Kidney epithelial cell (primary cell): ENCODE results near the gene ASCC3. TPM values are rescaled to one million over a fixed set of nuclear protein-coding genes. Genes with fewer than 3 reads are reported as not detected.
"Not testable (repeated sequence)": the region's sequence is repeated elsewhere in the genome, so short reads cannot be mapped to it uniquely, and the experiment has no call there.

Experiments used
- DNase-seq: peaks from one replicate; pipeline ENCODE4 v3.0.0-alpha.2; 2010; ENCODE audit warnings: low read depth
- H3K27me3 ChIP-seq: 2 replicates; pipeline ENCODE4 v1.6.0; 2011; ENCODE audit warnings: low read length; ENCODE audit not compliant: control insufficient read depth, insufficient read depth
- H3K36me3 ChIP-seq: 2 replicates; pipeline ENCODE4 v1.5.1; 2011; ENCODE audit warnings: low read length; ENCODE audit not compliant: control insufficient read depth, insufficient read depth
- H3K4me3 ChIP-seq: 2 replicates; pipeline ENCODE4 v1.5.1; 2011; ENCODE audit warnings: low read depth, mild to moderate bottlenecking, control low read depth, low read length
- total RNA-seq: library from RNA; depleted of rRNA; stranded (reverse); fragments of >200 nt; gene quantifications from 2 replicates; pipeline ENCODE4 v1.2.3, GENCODE V29; 2015
- TF ChIP-seq, protein P1 (sequence below): IDR thresholded peaks from 2 replicates; pipeline ENCODE4 v1.5.1; 2011; ENCODE audit warnings: mild to moderate bottlenecking, moderate library complexity, low read length, control low read depth, inconsistent platforms; ENCODE audit not compliant: insufficient read depth, poor library complexity, severe bottlenecking

ASCC3 gene
- total RNA-seq, 1 donor from 2014 or later, result 41.9 TPM

DNA sequence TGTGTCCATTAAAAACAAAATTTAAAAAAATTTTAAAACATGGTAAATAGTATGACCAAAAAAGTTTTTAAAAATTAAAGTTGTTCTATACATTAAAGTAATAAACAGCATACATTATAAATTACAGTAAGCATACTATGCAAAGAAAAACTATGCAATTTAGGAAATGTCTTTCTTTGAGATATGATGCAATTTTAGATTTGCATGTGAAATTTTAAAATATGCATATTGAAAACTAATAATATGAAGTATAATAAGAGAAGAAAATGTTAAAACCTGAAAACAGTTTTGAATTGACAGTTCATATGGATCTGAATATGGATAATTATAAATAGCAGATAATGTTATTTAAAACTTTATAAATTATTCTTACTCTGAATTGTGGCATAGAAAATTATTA is 43.1 kb downstream of the ASCC3 start:
- TF ChIP-seq, protein P1, sequence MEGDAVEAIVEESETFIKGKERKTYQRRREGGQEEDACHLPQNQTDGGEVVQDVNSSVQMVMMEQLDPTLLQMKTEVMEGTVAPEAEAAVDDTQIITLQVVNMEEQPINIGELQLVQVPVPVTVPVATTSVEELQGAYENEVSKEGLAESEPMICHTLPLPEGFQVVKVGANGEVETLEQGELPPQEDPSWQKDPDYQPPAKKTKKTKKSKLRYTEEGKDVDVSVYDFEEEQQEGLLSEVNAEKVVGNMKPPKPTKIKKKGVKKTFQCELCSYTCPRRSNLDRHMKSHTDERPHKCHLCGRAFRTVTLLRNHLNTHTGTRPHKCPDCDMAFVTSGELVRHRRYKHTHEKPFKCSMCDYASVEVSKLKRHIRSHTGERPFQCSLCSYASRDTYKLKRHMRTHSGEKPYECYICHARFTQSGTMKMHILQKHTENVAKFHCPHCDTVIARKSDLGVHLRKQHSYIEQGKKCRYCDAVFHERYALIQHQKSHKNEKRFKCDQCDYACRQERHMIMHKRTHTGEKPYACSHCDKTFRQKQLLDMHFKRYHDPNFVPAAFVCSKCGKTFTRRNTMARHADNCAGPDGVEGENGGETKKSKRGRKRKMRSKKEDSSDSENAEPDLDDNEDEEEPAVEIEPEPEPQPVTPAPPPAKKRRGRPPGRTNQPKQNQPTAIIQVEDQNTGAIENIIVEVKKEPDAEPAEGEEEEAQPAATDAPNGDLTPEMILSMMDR, result no peak
- no peak for DNase-seq
- Histone ChIP-seq H3K36me3 (no peaks in the 10 kb centered on the region), H3K27me3 (no peaks in the 10 kb centered on the region), H3K4me3 (no peak overlapping the region)

DNA sequence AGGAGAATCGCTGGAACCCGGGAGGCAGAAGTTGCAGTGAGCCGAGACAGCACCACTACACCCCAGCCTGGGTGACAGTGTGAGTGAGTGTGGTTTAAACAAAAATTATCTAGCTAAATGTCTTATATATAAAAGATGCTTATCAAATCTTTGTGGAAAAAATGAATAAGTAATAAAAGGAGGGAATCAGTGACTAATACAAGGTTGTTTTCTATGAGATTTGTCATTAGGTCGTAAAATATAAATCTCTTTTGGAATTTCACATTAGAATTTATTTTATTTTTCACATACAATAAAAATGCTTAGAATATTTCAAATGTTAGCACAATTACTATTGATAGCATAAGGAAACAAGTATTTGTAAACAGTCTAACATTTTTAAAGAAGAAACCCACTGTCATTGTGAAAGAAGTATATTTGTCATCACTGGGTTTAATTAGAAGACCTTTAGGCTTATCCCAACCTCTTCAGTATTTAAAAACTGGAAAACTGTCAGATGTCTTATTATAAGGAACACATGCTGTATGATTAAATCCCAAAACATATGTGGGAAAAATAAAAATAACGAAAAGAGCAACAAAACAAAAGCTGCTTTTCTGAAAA is 47.1 kb downstream of the ASCC3 start:
- H3K4me3 ChIP-seq, result no peak overlapping the region
- TF ChIP-seq, protein P1, result no peak
- DNase-seq, result no peak
- no peaks in the 10 kb centered on the region for H3K27me3 ChIP-seq
- no peaks in the 10 kb centered on the region for H3K36me3 ChIP-seq

DNA sequence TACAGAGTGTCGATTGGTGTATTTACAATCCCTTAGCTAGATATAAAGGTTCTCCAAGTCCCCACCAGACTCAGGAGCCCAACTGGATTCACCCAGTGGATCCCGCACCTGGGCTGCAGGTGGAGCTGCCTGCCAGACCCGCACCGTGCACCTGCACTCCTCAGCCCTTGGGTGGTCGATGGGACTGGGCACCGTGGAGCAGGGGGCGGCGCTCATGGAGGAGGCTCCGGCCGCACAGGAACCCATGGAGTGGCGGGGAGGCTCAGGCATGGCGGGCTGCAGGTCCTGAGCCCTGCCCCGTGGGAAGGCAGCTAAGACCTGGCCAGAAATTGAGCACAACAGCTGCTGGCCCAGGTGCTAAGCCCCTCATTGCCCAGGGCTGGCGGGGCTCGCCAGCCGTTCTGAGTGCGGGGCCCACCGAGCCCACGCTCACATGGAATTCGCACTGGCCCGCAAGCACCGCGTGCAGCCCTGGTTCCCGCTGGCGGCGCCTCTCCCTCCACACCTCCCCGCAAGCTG is 52.0 kb downstream of the ASCC3 start:
- not testable (repeated sequence) for H3K27me3 ChIP-seq, H3K4me3 ChIP-seq, H3K36me3 ChIP-seq, DNase-seq

DNA sequence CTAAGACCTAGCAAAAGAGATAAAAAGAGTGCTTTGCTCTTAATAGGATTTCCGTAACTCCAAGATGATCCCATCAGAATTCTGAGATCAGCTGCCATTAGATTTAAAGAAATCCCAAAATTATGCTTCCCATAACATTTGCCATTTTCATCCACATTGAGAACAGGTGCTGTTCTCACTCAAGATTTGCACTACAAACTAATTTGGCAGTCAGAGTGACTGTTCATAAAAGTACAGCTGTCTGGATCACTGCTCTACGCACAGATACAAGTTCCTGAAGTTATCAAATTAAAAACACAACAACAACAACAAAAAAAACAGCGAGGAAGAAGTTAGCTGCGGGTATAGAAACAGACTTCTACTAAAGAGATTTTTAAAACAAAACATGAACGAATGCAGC is 58.1 kb downstream of the ASCC3 start:
- Histone ChIP-seq H3K36me3 (no peaks in the 10 kb centered on the region), H3K27me3 (no peaks in the 10 kb centered on the region), H3K4me3 (no peak overlapping the region)
- DNase-seq, result no peak
- TF ChIP-seq, protein P1, result no peak

DNA sequence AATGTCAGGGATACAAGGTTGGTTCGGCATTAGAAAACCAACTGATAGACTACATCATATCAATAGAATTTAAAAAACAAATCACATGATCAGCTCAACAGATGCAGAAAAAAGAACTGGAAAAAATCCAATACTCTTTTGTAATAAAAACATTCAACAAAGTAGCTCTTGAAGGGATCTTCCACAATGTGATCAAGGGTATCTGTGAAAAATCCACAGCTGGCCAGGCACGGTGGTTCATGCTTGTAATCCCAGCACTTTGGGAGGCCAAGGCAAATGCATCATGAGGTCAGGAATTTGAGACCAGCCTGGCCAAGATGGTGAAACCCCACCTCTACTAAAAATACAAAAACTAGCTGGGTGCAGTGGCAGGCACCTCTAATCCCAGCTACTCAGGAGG is 63.1 kb downstream of the ASCC3 start:
- TF ChIP-seq, protein P1, result no peak
- H3K36me3 ChIP-seq, result no peaks in the 10 kb centered on the region
- H3K4me3 ChIP-seq, result no peak overlapping the region
- no peaks in the 10 kb centered on the region for H3K27me3 ChIP-seq
- no peak for DNase-seq

DNA sequence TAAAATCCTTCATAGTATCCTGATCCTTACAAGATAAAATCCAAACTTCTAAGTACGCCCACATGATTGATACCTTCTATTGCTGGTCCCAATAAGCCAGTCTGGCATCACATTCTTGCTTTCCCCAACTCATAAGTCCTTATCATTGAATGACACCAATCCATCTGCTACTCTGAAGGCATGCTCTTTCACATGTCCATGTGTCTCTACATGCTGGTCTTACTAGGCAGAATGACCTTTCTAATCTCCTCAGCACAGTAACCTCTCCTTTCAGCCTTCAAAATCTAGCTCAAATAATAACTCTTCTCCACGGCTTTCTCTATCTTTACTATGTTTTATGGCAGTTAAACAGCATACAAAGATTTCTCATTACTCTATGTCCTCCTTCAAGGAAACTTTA is 71.1 kb downstream of the ASCC3 start:
- H3K4me3 ChIP-seq, result no peak overlapping the region
- DNase-seq, result no peak
- TF ChIP-seq, protein P1, result no peak
- H3K27me3 ChIP-seq, result no peaks in the 10 kb centered on the region
- no peaks in the 10 kb centered on the region for H3K36me3 ChIP-seq
